ENCODE results near the gene LMO3.

LMO3 gene

DNA sequence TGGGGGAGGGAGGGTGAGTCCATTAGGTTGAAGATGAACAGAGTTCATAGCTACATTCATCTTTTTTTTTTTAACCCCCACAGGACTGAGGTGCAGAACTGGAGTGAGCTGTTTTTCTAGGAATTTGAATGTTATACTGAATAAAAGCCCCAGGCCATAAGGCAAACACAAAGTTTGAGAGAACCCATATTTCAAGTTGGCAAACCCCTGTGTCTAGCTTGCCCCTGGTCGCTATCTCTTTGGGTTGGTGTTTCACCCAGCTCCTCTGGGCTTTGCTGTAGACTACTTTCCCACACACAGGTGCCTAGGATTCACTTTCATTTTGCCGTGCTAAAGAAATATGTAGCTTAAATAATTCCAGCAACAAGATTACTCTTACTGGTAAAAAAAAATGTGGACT is 5.2 kb upstream of the LMO3 start:
- Histone ChIP-seq H3K9me3 (ENCODE audit: insufficient read depth, low read length) (no peaks in the 10 kb centered on the region), H2AFZ (ENCODE audit: low read depth, low read length, severe bottlenecking) (no peak overlapping the region), H3K9ac (ENCODE audit: low read length) (no peak overlapping the region), H3K4me2 (ENCODE audit: low read depth, low read length, poor library complexity, severe bottlenecking) (no peak overlapping the region), H3K27ac (ENCODE audit: low read depth, low read length) (no peak overlapping the region), H4K20me1 (ENCODE audit: low read depth, low read length) (no peaks in the 10 kb centered on the region), H3K4me3 (ENCODE audit: insufficient read depth, low read length, poor library complexity, severe bottlenecking) (no peak overlapping the region), H3K9me2 (replicated peaks; ENCODE audit: insufficient read depth, low read length) (no peaks in the 10 kb centered on the region), H3F3A (ENCODE audit: insufficient read depth) (no peaks in the 10 kb centered on the region), H3K36me3 (ENCODE audit: low read length) (no peaks in the 10 kb centered on the region), H3K79me2 (ENCODE audit: insufficient read depth, low read length) (no peaks in the 10 kb centered on the region), H3K27me3 (ENCODE audit: low read length) (no peaks in the 10 kb centered on the region)
- TF ChIP-seq, protein P1, sequence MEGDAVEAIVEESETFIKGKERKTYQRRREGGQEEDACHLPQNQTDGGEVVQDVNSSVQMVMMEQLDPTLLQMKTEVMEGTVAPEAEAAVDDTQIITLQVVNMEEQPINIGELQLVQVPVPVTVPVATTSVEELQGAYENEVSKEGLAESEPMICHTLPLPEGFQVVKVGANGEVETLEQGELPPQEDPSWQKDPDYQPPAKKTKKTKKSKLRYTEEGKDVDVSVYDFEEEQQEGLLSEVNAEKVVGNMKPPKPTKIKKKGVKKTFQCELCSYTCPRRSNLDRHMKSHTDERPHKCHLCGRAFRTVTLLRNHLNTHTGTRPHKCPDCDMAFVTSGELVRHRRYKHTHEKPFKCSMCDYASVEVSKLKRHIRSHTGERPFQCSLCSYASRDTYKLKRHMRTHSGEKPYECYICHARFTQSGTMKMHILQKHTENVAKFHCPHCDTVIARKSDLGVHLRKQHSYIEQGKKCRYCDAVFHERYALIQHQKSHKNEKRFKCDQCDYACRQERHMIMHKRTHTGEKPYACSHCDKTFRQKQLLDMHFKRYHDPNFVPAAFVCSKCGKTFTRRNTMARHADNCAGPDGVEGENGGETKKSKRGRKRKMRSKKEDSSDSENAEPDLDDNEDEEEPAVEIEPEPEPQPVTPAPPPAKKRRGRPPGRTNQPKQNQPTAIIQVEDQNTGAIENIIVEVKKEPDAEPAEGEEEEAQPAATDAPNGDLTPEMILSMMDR (IDR thresholded peaks at IDR 0.05; ENCODE audit: insufficient read depth, low read length, poor library complexity, severe bottlenecking) = no peak
- TF ChIP-seq EZH2phosphoT487 (conservative IDR thresholded peaks at IDR 0.05; ENCODE audit: low read length) = no peak

DNA sequence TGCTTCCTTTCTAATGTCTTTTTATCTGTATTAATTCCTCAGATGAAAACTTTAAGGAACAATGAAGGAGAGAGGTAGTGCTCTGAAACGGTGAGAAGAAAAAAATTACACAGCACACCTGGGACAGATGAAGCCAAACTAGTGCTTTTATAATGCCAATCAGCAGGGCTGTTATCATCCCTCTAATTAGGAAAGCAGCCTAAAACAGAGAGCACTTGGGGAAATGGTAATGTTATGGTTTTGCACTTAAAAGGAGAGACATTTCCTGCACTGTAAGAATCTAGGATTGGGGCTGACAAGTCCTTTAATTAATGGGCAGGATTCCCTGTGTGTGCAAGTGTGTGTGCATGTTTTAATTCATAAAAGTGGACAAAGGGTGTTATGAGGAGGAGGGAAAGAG is 4.8 kb upstream of the LMO3 start:
- no peak overlapping the region for H2AFZ ChIP-seq (ENCODE audit: low read depth, low read length, severe bottlenecking)
- no peak overlapping the region for H3K4me3 ChIP-seq (ENCODE audit: insufficient read depth, low read length, poor library complexity, severe bottlenecking)
- no peaks in the 10 kb centered on the region for H3K36me3 ChIP-seq (ENCODE audit: low read length)
- H3K27ac ChIP-seq (ENCODE audit: low read depth, low read length) = no peak overlapping the region
- no peaks in the 10 kb centered on the region for H3K9me2 ChIP-seq (replicated peaks; ENCODE audit: insufficient read depth, low read length)
- TF ChIP-seq, protein P1 (IDR thresholded peaks at IDR 0.05; ENCODE audit: insufficient read depth, low read length, poor library complexity, severe bottlenecking) = no peak
- no peak for TF ChIP-seq EZH2phosphoT487 (conservative IDR thresholded peaks at IDR 0.05; ENCODE audit: low read length)
- no peak overlapping the region for H3K4me2 ChIP-seq (ENCODE audit: low read depth, low read length, poor library complexity, severe bottlenecking)
- no peaks in the 10 kb centered on the region for H4K20me1 ChIP-seq (ENCODE audit: low read depth, low read length)
- no peaks in the 10 kb centered on the region for H3F3A ChIP-seq (ENCODE audit: insufficient read depth)
- no peaks in the 10 kb centered on the region for H3K79me2 ChIP-seq (ENCODE audit: insufficient read depth, low read length)
- no peak overlapping the region for H3K9ac ChIP-seq (ENCODE audit: low read length)
- no peaks in the 10 kb centered on the region for H3K27me3 ChIP-seq (ENCODE audit: low read length)
- no peaks in the 10 kb centered on the region for H3K9me3 ChIP-seq (ENCODE audit: insufficient read depth, low read length)

DNA sequence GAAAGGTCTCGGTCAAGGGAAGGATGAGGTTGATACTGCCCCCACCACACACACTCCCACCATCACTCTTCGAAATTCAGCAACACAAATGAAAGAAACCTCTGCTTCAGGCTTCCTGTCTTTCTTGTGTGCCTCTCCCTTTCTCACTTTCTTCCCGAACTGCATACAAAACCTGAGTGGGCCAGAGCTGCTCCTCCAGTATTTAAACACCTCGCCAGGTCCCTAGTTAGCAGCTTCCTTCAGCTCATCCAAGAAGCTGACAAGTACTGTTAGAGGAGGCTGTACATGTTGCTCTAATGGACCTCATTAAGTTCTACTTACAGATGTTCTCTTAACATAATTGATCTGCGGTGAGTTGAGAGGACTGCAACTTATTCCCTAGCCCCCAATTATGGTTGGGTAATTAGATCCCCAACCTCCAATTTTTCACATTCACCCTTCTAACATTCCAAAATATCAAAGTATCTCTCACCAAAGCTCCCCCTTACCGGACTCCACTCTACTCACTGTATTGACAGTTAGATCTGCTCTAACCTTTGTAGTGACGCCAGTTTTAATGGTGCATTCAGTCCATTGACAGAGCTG is 4.1 kb upstream of the LMO3 start:
- TF ChIP-seq, protein P1 (IDR thresholded peaks at IDR 0.05; ENCODE audit: insufficient read depth, low read length, poor library complexity, severe bottlenecking) = no peak
- TF ChIP-seq EZH2phosphoT487 (conservative IDR thresholded peaks at IDR 0.05; ENCODE audit: low read length) = no peak
- H3K9me3 ChIP-seq (ENCODE audit: insufficient read depth, low read length) = no peaks in the 10 kb centered on the region
- H3K4me2 ChIP-seq (ENCODE audit: low read depth, low read length, poor library complexity, severe bottlenecking) = no peak overlapping the region
- no peaks in the 10 kb centered on the region for H3K79me2 ChIP-seq (ENCODE audit: insufficient read depth, low read length)
- no peak overlapping the region for H3K27ac ChIP-seq (ENCODE audit: low read depth, low read length)
- no peaks in the 10 kb centered on the region for H3K9me2 ChIP-seq (replicated peaks; ENCODE audit: insufficient read depth, low read length)
- H4K20me1 ChIP-seq (ENCODE audit: low read depth, low read length) = no peaks in the 10 kb centered on the region
- no peaks in the 10 kb centered on the region for H3K36me3 ChIP-seq (ENCODE audit: low read length)
- no peak overlapping the region for H3K4me3 ChIP-seq (ENCODE audit: insufficient read depth, low read length, poor library complexity, severe bottlenecking)
- no peaks in the 10 kb centered on the region for H3K27me3 ChIP-seq (ENCODE audit: low read length)
- H2AFZ ChIP-seq (ENCODE audit: low read depth, low read length, severe bottlenecking) = no peak overlapping the region
- no peak overlapping the region for H3K9ac ChIP-seq (ENCODE audit: low read length)
- H3F3A ChIP-seq (ENCODE audit: insufficient read depth) = no peaks in the 10 kb centered on the region

Measured in SU-DHL-6 (cell line).